K562 (cell line): Measurements from ENCODE around the gene PARD6A. TPM values are rescaled to one million over a fixed set of nuclear protein-coding genes. Genes with fewer than 3 reads are reported as not detected.

ENCODE experiments used
- ATAC-seq: fragments of 200-7000 bp; cut with Tn5 transposase; 3 replicates; pipeline ENCODE4 v1.9.1; 2020; ENCODE audit warnings: moderate library complexity
- BruUV-seq: library from RNA; stranded (reverse); fragments of 400-500 nt; replicated peaks from 2 replicates; lab custom pipeline; 2021; lab: Mats Ljungman, UMichigan
- CTCF ChIA-PET: fragments of 300-600 bp; formaldehyde crosslinking; extraction: SDS; loops from one replicate; lab custom pipeline; 2021; ENCODE audit warnings: low intra/inter-chr PET ratio; lab: Yijun Ruan, JAX
- POLR2A ChIA-PET: fragments of 300-600, 350-650 bp; sonication (Branson Sonifier 250); formaldehyde crosslinking; extraction: SDS; loops from one replicate; lab custom pipeline; 2021; ENCODE audit warnings: antibody characterized with exemption, inconsistent platforms; lab: Yijun Ruan, JAX
- DNase-seq, 4 experiments: peaks; one replicate each; pipeline versions ENCODE4 v3.0.0 to v3.0.0-alpha.2; 2011 to 2018; ENCODE audit warnings: low spot score in 3 of 4, mixed read lengths in 3 of 4; ENCODE audit errors: extremely low read depth in 1 of 4
- FAIRE-seq: peaks from 2 replicates; lab custom pipeline; 2011; peaks lifted over from hg19 to GRCh38; lab: Jason Lieb, UNC
- H2AFZ ChIP-seq: 2 replicates; pipeline ENCODE4 v1.6.0; 2011; ENCODE audit warnings: low read depth, low read length, control low read depth, inconsistent platforms
- H3K27ac ChIP-seq: fragments of 200-600 bp; 3 replicates; pipeline ENCODE4 v1.8.0; 2011; ENCODE audit warnings: low read depth, mild to moderate bottlenecking, control low read depth, inconsistent platforms, low read length, moderate library complexity, mixed read lengths; ENCODE audit errors: extremely low read depth
- H3K27me3 ChIP-seq, 2 experiments: fragments of 300-600 bp in 1 of 2; 2 replicates in 1 of 2; 3 replicates in 1 of 2; pipeline versions ENCODE4 v1.6.0 to v1.8.0; 2011; ENCODE audit warnings: inconsistent platforms in 2 of 2, low read length in 2 of 2, mild to moderate bottlenecking in 1 of 2, mixed read lengths in 1 of 2, moderate library complexity in 1 of 2; ENCODE audit not compliant: control insufficient read depth in 2 of 2, insufficient read depth in 2 of 2
- H3K36me3 ChIP-seq: fragments of 300-600 bp; 3 replicates; pipeline ENCODE4 v1.8.0; 2011; ENCODE audit warnings: mild to moderate bottlenecking, low read length, inconsistent platforms; ENCODE audit not compliant: control insufficient read depth, insufficient read depth
- H3K4me1 ChIP-seq, 2 experiments: fragments of 200-600 bp in 1 of 2; replicated peaks in 1 of 2; 2 replicates in 1 of 2; 3 replicates in 1 of 2; pipeline versions ENCODE4 v1.5.1 to v1.8.0; 2011; ENCODE audit warnings: inconsistent platforms in 2 of 2, low read length in 2 of 2, mild to moderate bottlenecking in 1 of 2, mixed read lengths in 1 of 2, moderate library complexity in 1 of 2; ENCODE audit not compliant: control insufficient read depth in 2 of 2, insufficient read depth in 2 of 2
- H3K4me2 ChIP-seq: 2 replicates; pipeline ENCODE4 v1.6.1; 2011; ENCODE audit warnings: low read length, control low read depth, inconsistent platforms, mixed read lengths; ENCODE audit not compliant: insufficient read depth
- H3K4me3 ChIP-seq: fragments of 200-600 bp; sonication (generic), shearing (Covaris generic); 2 replicates; pipeline ENCODE4 v1.5.1; 2016; ENCODE audit warnings: control low read depth, inconsistent platforms
- H3K79me2 ChIP-seq: fragments of 200-600 bp; 3 replicates; pipeline ENCODE4 v1.8.0; 2011; ENCODE audit warnings: low read length, inconsistent platforms; ENCODE audit not compliant: control insufficient read depth, insufficient read depth
- H3K9ac ChIP-seq, 2 experiments: 2 replicates each; pipeline versions ENCODE4 v1.6.0 to v1.6.1; 2011; ENCODE audit warnings: low read depth in 2 of 2, low read length in 2 of 2, control low read depth in 1 of 2, inconsistent platforms in 1 of 2, mild to moderate bottlenecking in 1 of 2, mixed read lengths in 1 of 2; ENCODE audit not compliant: insufficient read depth in 1 of 2
- H3K9me1 ChIP-seq: one replicate; pipeline ENCODE4 v1.6.0; 2011; ENCODE audit warnings: inconsistent platforms, mild to moderate bottlenecking, low read length, moderate library complexity; ENCODE audit not compliant: control insufficient read depth, insufficient read depth
- H3K9me3 ChIP-seq: replicated peaks from 2 replicates; pipeline ENCODE4 v1.5.1; 2011; ENCODE audit warnings: low read depth, low read length, inconsistent platforms; ENCODE audit not compliant: control insufficient read depth, insufficient read depth
- H4K20me1 ChIP-seq: replicated peaks from 2 replicates; pipeline ENCODE4 v1.6.1; 2011; ENCODE audit warnings: low read length, inconsistent platforms, mixed read lengths; ENCODE audit not compliant: control insufficient read depth, insufficient read depth
- CBFA2T2 ChIP-seq: fragments of 450-650 bp; conservative IDR thresholded peaks from 2 replicates; pipeline ENCODE4 v1.6.1; 2017; ENCODE audit warnings: mild to moderate bottlenecking
- CBFA2T3 ChIP-seq: fragments of 450-650 bp; IDR thresholded peaks from 2 replicates; pipeline ENCODE4 v1.6.1; 2017
- ETV6 ChIP-seq, 3 experiments: fragments of 150-350 bp in 1 of 3; sonication (generic) in 1 of 3; formaldehyde crosslinking in 1 of 3; IDR thresholded peaks; 2 replicates each; pipeline versions ENCODE4 v1.6.1 to v1.8.0; 2014 to 2022; ENCODE audit warnings: borderline replicate concordance in 2 of 3, low read depth in 2 of 3, antibody characterized with exemption in 1 of 3, low read length in 1 of 3, mild to moderate bottlenecking in 1 of 3, missing genetic modification reagents in 1 of 3
- JUN ChIP-seq, 2 experiments: sonication (generic) in 1 of 2; formaldehyde crosslinking in 1 of 2; IDR thresholded peaks; 2 replicates each; pipeline versions ENCODE4 v1.6.1 to v1.8.0; 2012 to 2022; ENCODE audit warnings: borderline replicate concordance in 2 of 2, mild to moderate bottlenecking in 2 of 2, improper control_type of control experiment in 1 of 2, low read depth in 1 of 2, low read length in 1 of 2, missing genetic modification reagents in 1 of 2
- KDM2B ChIP-seq: fragments of 250-450 bp; sonication (Bioruptor Pico); IDR thresholded peaks from 2 replicates; pipeline ENCODE4 v1.8.0; 2021; ENCODE audit warnings: mild to moderate bottlenecking, moderate library complexity
- NEUROD1 ChIP-seq: fragments of 150-350 bp; IDR thresholded peaks from 2 replicates; pipeline ENCODE4 v1.6.1; 2014; ENCODE audit warnings: borderline replicate concordance, low read length, low read depth; ENCODE audit not compliant: partially characterized antibody
- NFRKB ChIP-seq: fragments of 450-650 bp; IDR thresholded peaks from 2 replicates; pipeline ENCODE4 v1.6.1; 2016; ENCODE audit warnings: low read depth
- NR2C1 ChIP-seq, 2 experiments: fragments of 450-650 bp; IDR thresholded peaks; 2 replicates each; pipeline ENCODE4 v1.6.1; 2017; ENCODE audit warnings: mild to moderate bottlenecking in 2 of 2, antibody characterized with exemption in 1 of 2, inconsistent platforms in 1 of 2, missing compliant biosample characterization in 1 of 2, missing genetic modification characterization in 1 of 2
- OTX1 ChIP-seq: fragments of 450-650 bp; formaldehyde crosslinking; IDR thresholded peaks from 2 replicates; pipeline ENCODE4 v1.4.0; 2022; ENCODE audit warnings: mild to moderate bottlenecking
- SREBF1 ChIP-seq: fragments of 150-350 bp; IDR thresholded peaks from 2 replicates; pipeline ENCODE4 v1.6.1; 2014; ENCODE audit warnings: antibody characterized with exemption, low read depth, low read length, borderline replicate concordance
- TAL1 ChIP-seq: fragments of 450-650 bp; IDR thresholded peaks from 2 replicates; pipeline ENCODE4 v1.6.1; 2016; ENCODE audit warnings: mild to moderate bottlenecking
- TCFL5 ChIP-seq: fragments of 250-450 bp; sonication (Bioruptor Pico); conservative IDR thresholded peaks from 2 replicates; pipeline ENCODE4 v1.6.1; 2021; ENCODE audit warnings: mild to moderate bottlenecking, moderate library complexity, matching md5 sums
- WHSC1 ChIP-seq: IDR thresholded peaks from one replicate; pipeline ENCODE4 v1.6.1; 2012; ENCODE audit warnings: low read length, control low read depth, inconsistent platforms
- ZFX ChIP-seq: sonication (generic); formaldehyde crosslinking; IDR thresholded peaks from 2 replicates; pipeline ENCODE4 v1.8.0; 2022; ENCODE audit warnings: mild to moderate bottlenecking, missing genetic modification reagents, moderate library complexity
- WGBS: fragments of 100-300 bp; shearing (Covaris generic); methylation state at CpG from one replicate; pipeline ENCODE4 v1.1.6; 2016; ENCODE audit warnings: low coverage, mixed read lengths; ENCODE audit not compliant: insufficient coverage; ENCODE audit errors: missing lambda C conversion rate; 5-methylcytosine and 5-hydroxymethylcytosine counted together
- in situ Hi-C: fragments of 300-500 bp; cut with MboI; formaldehyde crosslinking; loops from 4 replicates; pipeline ENCODE4 v1.15.0; 2018; ENCODE audit warnings: inconsistent platforms, mixed read lengths
- intact Hi-C: fragments of 100-400 bp; cut with micrococcal nuclease; formaldehyde crosslinking; loops from 2 replicates; pipeline ENCODE4 v1.14.2; 2022
- polyA plus RNA-seq, 8 experiments: library from polyadenylated mRNA; depleted of rRNA in 4 of 8; stranded (reverse) in 5 of 8; unstranded in 3 of 8; fragments of >200 nt; fragmentation: Nextera tagmentation in 2 of 8; fragmentation: Illumina TruSeq in 1 of 8; extraction: Ambion mirVana in 2 of 8; extraction: Trizol in 1 of 8; gene quantifications; 2 replicates each; pipeline versions ENCODE4 v1.2.1 to v1.2.3, GENCODE V29; 2011 to 2014; ENCODE audit warnings: inconsistent platforms in 1 of 8, missing spikeins in 1 of 8
- total RNA-seq, 7 experiments: library from RNA; depleted of rRNA in 6 of 7; stranded (reverse); fragments of >200 nt in 6 of 7; fragmentation: Illumina TruSeq in 2 of 7; extraction: Trizol in 2 of 7; gene quantifications; 2 replicates each; pipeline versions ENCODE4 v1.2.1 to v1.2.3, GENCODE V29; 2011 to 2021; ENCODE audit warnings: low replicate concordance in 1 of 7

The PARD6A gene
- total and polyA plus RNA-seq, 9 of the 15 experiments (the other 6 are each of a cell fraction or from before 2014, with no cell fraction given): 0.04 to 2.0 (median 0.44) TPM

DNA sequence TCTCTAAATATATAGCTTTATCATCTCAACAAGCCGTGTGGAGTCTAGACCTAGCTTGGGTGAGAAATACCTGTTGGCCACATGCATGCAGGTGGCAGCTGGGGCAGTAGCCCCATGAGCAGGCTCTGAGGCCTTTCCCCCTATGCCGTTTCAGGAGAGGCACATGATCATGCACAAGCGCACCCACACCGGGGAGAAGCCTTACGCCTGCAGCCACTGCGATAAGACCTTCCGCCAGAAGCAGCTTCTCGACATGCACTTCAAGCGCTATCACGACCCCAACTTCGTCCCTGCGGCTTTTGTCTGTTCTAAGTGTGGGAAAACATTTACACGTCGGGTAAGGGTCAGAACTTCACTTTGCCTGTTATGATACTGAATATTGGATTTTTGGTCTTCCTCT, 32.5 kb upstream of the PARD6A start:
- no peaks in the 10 kb centered on the region for H3K9me3 ChIP-seq
- ATAC-seq (no peak; the same call in 2 of the 3 replicates), DNase-seq (no peak), FAIRE-seq (no peak)
- TF ChIP-seq TAL1 (0 out of 2 replicates have a peak, but pooled peaks have one; percentile 10), CBFA2T3 (peak; percentile 26; the same call in 1 of the 2 replicates), TCFL5 (CRISPR knock-in tag) (no peak), CBFA2T2 (peak; percentile 24; the same call in 1 of the 2 replicates)
- no peaks in the 10 kb centered on the region for H3K9me1 ChIP-seq
- no peak overlapping the region for H2AFZ ChIP-seq
- intact Hi-C loops: no loop called here
- WGBS: 89% methylated on average over 14 of the region's 14 CpGs
- no peak overlapping the region for H3K4me3 ChIP-seq
- BruUV-seq: no TSS peak
- H3K9ac ChIP-seq: 0 out of 4 replicates have a peak overlapping the region, but pooled peaks of 1 of the 2 experiments have one; percentile 22
- no peaks in the 10 kb centered on the region for H3K79me2 ChIP-seq
- H3K27me3 ChIP-seq: no peaks in the 10 kb centered on the region
- H3K4me1 ChIP-seq: no peaks in the 10 kb centered on the region; a peak in 2 of 5 replicates
- ChIA-PET POLR2A (interaction anchor here (1.0 kb wide), 1 partner anchor 15 kb away, joined by 3 read pairs; no protein-coding TSS in a partner anchor), CTCF (no interaction called here)
- H4K20me1 ChIP-seq: no peaks in the 10 kb centered on the region
- no peak overlapping the region for H3K27ac ChIP-seq
- in situ Hi-C loops: no loop called here
- peaks cover 80% of the 10 kb centered on the region for H3K36me3 ChIP-seq
- no peak overlapping the region for H3K4me2 ChIP-seq

DNA sequence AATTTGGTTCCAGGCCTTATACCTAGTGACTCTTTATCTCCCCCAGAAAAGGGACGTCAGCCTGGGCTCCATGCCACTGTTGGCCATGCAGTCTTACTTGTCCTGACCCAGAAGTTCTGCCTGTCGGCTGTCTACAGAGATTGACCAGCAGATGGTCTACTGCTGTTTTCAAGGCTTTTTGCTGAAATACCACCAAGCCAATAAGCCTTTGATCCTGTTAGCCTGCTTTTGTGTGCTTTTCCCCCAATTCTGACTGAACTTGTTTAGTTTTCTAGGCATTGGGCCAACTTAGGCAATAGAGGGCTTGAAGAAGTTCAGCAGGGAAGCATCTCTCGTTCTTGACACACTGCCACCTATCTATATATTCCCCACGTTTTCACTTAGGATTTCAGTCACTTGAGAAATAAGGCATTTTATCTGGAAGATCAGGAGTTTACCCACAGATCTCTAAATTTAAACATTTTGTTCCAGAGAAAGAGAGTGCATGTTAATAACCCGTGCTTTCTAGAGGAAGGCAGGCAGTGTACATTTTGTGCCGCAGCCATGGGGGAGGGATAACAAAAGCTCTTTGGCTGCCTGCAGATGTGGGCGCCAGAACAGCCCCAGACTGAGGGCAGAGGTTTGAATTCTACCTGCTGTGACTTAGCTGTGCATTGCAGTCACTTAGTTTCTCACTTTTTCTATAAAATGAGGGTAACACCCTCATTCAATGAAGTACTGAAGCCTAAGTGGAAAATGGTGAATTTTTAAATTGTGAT, 28.2 kb upstream of the PARD6A start:
- BruUV-seq: no TSS peak
- Histone ChIP-seq H3K9me3 (no peaks in the 10 kb centered on the region), H3K4me2 (no peak overlapping the region), H3K36me3 (peaks cover 76% of the 10 kb centered on the region), H2AFZ (no peak overlapping the region), H3K79me2 (no peaks in the 10 kb centered on the region), H3K9me1 (no peaks in the 10 kb centered on the region), H3K27ac (no peak overlapping the region), H3K4me1 (no peaks in the 10 kb centered on the region; a peak in 1 of 5 replicates), H3K4me3 (no peak overlapping the region), H3K9ac (no peak overlapping the region), H4K20me1 (no peaks in the 10 kb centered on the region), H3K27me3 (no peaks in the 10 kb centered on the region)
- WGBS: 75% methylated on average over 7 of the region's 7 CpGs
- in situ Hi-C loops (no loop called here), intact Hi-C loops (no loop called here)
- ChIA-PET POLR2A (no interaction called here), CTCF (no interaction called here)
- FAIRE-seq (no peak), DNase-seq (no peak), ATAC-seq (no peak)
- no peak for TF ChIP-seq NEUROD1
- no peak for TF ChIP-seq WHSC1
- no peak for TF ChIP-seq JUN (IDR thresholded peaks at IDR 0.05; ENCODE audit: borderline replicate concordance, low read depth, low read length)
- no peak for TF ChIP-seq JUN (CRISPR knock-in tag; IDR thresholded peaks at IDR 0.05; ENCODE audit: borderline replicate concordance)
- TF ChIP-seq KDM2B: no peak
- no peak for TF ChIP-seq ZFX (CRISPR knock-in tag)
- no peak for TF ChIP-seq ETV6 (IDR thresholded peaks at IDR 0.05; ENCODE audit: borderline replicate concordance in 1 of 2, low read depth in 2 of 2, low read length in 1 of 2)
- TF ChIP-seq ETV6 (CRISPR knock-in tag; IDR thresholded peaks at IDR 0.05; ENCODE audit: borderline replicate concordance): no peak
- no peak for TF ChIP-seq NR2C1 (IDR thresholded peaks at IDR 0.05)
- TF ChIP-seq NR2C1 (tag; IDR thresholded peaks at IDR 0.05): no peak
- no peak for TF ChIP-seq NFRKB
- no peak for TF ChIP-seq SREBF1
- TF ChIP-seq OTX1 (CRISPR knock-in tag): no peak
